Urothelium cell line (cell line): ENCODE results near the gene CTSS.

ENCODE experiments used
- DNase-seq: peaks from one replicate; pipeline ENCODE4 v3.0.0; 2011; ENCODE audit warnings: low spot score, mixed read lengths
- FAIRE-seq: peaks from 2 replicates; lab custom pipeline; 2011; peaks lifted over from hg19 to GRCh38; lab: Jason Lieb, UNC

Gene CTSS

DNA sequence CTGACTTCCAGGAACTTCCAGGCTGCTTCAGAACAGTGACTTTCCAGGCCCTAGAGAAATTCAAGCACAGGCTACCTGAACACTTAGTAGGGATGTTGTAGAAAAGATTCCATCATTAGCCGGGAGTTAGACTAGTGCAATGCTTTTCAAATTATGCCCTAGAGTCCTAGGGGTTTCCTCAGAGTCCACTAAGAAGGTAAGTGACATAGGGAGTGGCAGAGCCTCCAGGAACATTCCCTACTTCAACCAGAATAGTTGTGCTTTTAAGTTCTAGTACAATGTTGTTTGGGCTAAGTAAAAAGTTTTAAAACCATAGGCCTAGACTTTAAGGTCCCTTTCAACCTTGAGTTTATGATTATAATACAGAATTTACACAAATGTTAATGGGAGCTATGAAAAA, 59.5 kb downstream of the CTSS start:
- FAIRE-seq (no peak), DNase-seq (no peak)

DNA sequence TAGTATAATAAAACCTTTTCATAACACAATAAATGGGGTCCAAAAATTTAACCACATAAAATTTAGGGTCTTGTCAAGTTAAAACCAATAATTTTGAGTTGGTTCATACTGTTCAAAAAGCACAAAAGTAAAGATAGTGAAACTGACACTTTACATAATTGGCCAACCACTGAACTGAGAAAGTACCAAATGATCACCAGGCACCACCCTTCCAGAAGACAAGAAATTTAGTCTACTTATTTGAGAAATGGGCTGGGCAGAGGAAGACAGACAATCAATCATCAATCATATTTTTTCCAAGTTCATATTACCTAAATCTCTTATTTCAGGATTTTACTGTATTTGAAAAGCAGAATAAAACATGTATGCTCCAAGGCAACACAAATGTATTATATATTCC, 62.2 kb downstream of the CTSS start:
- FAIRE-seq: no peak
- DNase-seq: no peak

GRCh38 chr1:150696995-150697927, 68.3 kb downstream of the CTSS start, which contains the start of gene GOLPH3L:
GOLPH3L (minus strand) TSS chr1:150697154; CDS start chr1:150694838, 2,316 bp downstream.
- peak; percentile 5 for FAIRE-seq

DNA sequence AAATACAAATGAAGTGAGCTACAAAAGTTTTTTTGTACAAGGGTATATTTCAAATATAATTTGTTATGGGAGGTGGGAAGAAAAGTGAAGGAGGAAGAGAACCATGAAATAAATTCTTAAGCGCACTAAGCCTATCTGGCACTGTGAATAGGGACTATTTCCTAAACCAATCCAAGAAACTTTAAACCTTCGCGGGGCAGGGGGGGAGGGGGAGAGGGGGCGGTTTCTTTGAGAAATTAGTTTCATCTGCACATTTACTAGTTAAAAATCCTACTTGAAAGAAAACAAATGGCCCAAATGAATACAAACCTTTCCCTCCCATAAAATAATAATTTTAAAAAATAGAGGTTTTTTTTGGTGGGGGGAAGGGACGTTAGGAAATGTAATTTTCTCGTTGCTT, 69.0 kb downstream of the CTSS start:
- DNase-seq (peak; percentile 4), FAIRE-seq (no peak)

More at GRCh38 chr1:150696995-150697927, 68.3 kb downstream of the CTSS start, which contains the start of gene GOLPH3L:
- peak; percentile 94 for DNase-seq

- DNase-seq (no peak), FAIRE-seq (no peak)
Observed at GRCh38 chr1:150696162-150696561, 69.4 kb downstream of the CTSS start.

DNA sequence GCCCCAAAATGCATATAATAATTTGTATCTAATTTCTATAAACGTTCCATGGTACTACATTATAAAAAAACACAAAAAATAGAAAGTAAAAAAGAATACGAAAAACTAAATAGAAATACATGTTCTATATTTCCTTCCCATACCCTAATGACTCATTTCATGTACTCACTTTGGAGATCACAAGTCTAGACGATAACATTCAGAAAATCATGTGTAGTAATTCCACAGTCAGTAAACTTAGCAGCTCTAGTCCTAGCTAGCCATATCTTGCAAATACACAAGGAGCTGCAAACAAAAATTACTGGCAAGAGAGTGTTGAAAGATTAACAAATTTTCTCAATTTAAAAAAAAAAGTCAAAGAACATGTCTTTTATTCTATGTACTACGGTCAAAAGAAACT, 70.0 kb downstream of the CTSS start:
- FAIRE-seq (no peak), DNase-seq (no peak)

- DNase-seq (no peak), FAIRE-seq (no peak)
Observed at GRCh38 chr1:150692720-150693119, 72.9 kb downstream of the CTSS start.

- no peak for FAIRE-seq
- no peak for DNase-seq
Observed at GRCh38 chr1:150688763-150689162, 76.8 kb downstream of the CTSS start.

DNA sequence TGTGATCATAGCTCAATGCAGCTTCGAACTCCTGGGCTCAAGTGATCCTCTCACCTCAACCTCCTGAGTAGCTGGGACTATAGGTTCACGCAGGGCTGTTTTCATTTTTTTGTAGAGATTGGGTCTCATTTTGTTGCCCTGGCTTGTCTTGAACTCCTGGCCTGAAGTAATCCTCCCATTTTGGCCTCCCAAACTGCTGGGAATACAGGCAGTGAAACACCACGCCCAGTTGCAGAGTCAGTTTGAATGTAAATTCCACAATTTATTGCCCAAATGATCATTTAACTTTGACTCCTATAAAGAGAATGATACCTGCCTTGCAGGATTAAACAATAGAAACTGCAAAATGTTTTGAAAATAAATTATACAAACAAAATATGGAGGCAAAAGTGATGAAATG, 79.3 kb downstream of the CTSS start:
- no peak for DNase-seq
- no peak for FAIRE-seq

DNA sequence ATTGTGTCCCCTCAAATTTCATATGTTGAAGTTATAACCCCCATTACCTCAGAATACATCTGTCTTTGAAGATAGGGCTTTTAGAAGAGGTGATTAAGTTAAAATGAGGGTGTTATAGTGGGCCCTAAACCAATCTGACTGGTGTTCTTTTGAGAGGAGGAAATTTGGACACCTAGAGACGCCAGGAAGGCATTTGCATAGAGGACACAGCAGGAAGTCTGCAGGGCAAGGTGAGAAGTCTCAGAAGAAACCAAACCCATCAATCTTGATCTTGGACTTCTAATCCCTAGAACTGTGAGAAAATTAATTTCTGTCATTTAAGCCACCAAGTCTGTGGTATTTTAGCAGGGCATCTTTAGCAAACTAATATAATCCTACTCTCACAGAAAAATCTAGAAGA, 81.7 kb downstream of the CTSS start:
- DNase-seq: no peak
- FAIRE-seq: no peak
